Smooth muscle cell (in vitro differentiated cells): ENCODE data around the gene ELOVL1. TPM values are rescaled to one million over a fixed set of nuclear protein-coding genes. Genes with fewer than 3 reads are reported as not detected.

Source experiments
- DNase-seq: peaks from one replicate; lab custom pipeline; 2025; ENCODE audit not compliant: unreplicated experiment; lab: John Stamatoyannopoulos, UW
- H2AFZ ChIP-seq: fragments of 200-600 bp; sonication (generic); 2 replicates; pipeline ENCODE4 v1.6.0; 2016; ENCODE audit warnings: antibody characterized with exemption, low read depth, mild to moderate bottlenecking
- H3F3A ChIP-seq: fragments of 200-600 bp; sonication (generic); 2 replicates; pipeline ENCODE4 v1.6.0; 2017; ENCODE audit warnings: antibody characterized with exemption, low read depth
- H3K27ac ChIP-seq: fragments of 200-600 bp; sonication (generic); 2 replicates; pipeline ENCODE4 v1.5.1; 2016; ENCODE audit warnings: low read depth, mild to moderate bottlenecking
- H3K27me3 ChIP-seq: fragments of 200-600 bp; sonication (generic); 2 replicates; pipeline ENCODE4 v1.6.1; 2016; ENCODE audit warnings: low read depth, mild to moderate bottlenecking
- H3K36me3 ChIP-seq: fragments of 200-600 bp; sonication (generic); 2 replicates; pipeline ENCODE4 v1.5.1; 2016; ENCODE audit warnings: low read depth
- H3K4me1 ChIP-seq: fragments of 200-600 bp; sonication (generic); 2 replicates; pipeline ENCODE4 v1.5.1; 2016; ENCODE audit warnings: low read depth
- H3K4me2 ChIP-seq: fragments of 200-600 bp; sonication (generic); 2 replicates; pipeline ENCODE4 v1.6.0; 2016; ENCODE audit warnings: mild to moderate bottlenecking
- H3K4me3 ChIP-seq: fragments of 200-600 bp; sonication (generic); 2 replicates; pipeline ENCODE4 v1.5.1; 2016; ENCODE audit warnings: mild to moderate bottlenecking
- H3K79me2 ChIP-seq: fragments of 200-600 bp; sonication (generic); 2 replicates; pipeline ENCODE4 v1.6.0; 2016; ENCODE audit warnings: low read depth, mild to moderate bottlenecking
- H3K9ac ChIP-seq: fragments of 200-600 bp; sonication (generic); 2 replicates; pipeline ENCODE4 v1.6.0; 2016; ENCODE audit warnings: low read depth
- H3K9me3 ChIP-seq: fragments of 200-600 bp; sonication (generic); replicated peaks from 2 replicates; pipeline ENCODE4 v1.5.1; 2016; ENCODE audit warnings: low read depth
- H4K20me1 ChIP-seq: fragments of 200-600 bp; sonication (generic); 2 replicates; pipeline ENCODE4 v1.6.0; 2016; ENCODE audit warnings: low read depth
- CTCF ChIP-seq: fragments of 200-600 bp; sonication (generic); IDR thresholded peaks from 2 replicates; pipeline ENCODE4 v1.5.1; 2017; ENCODE audit warnings: borderline replicate concordance, mild to moderate bottlenecking, antibody characterized with exemption; ENCODE audit not compliant: insufficient read depth, poor library complexity, severe bottlenecking
- WGBS: methylation state at CpG from one replicate; pipeline ENCODE4 v1.1.7; 2016; ENCODE audit warnings: low lambda C conversion rate; 5-methylcytosine and 5-hydroxymethylcytosine counted together
- polyA plus RNA-seq: library from polyadenylated mRNA; unstranded; fragments of >200 nt; fragmentation: Nextera tagmentation; extraction: Ambion mirVana; gene quantifications from 2 replicates; pipeline ENCODE4 v1.2.1, GENCODE V29; 2016
- total RNA-seq: library from RNA; depleted of rRNA; stranded (reverse); fragments of >200 nt; gene quantifications from 2 replicates; pipeline ENCODE4 v1.2.3, GENCODE V29; 2014

The ELOVL1 gene
- total and polyA plus RNA-seq, 2 experiments from 2014 or later, result 101 to 109 TPM

DNA sequence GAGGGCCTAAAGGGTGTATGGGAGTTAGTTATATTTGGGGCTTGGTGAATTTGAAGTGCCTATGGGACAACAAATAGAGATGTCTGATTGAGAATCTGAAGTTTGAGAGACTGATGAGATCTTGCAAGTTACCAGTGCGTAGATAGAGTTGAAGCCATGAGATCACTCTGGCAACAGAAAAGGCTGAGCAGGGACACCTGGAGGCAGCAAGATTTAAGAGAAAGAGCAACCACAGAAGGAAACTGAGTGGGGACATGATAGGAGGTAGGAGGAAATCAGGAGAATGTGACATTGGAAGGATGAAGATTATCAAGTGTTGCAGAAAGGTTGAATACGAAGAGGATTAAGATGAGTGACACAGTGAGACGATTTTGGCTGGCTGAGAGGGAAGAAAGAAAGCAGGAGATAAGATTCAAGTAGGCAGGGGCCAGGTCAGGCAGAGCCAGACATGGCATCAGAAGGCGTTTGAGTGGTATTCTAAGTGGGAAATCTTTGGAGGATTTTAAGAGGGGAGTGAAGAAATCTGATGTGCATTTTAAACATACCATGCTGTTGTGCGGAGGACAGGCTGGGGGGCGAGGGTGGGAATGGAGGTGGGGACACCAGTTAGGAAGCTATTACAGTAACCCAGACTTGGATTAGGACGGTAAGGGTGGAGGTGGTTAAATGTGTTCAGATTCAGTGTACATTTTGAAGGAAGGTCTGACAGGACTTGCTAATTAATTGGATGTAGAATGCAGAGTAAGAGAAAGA, 33.2 kb downstream of the ELOVL1 start:
- 75% methylated on average over 7 of the region's 7 CpGs for WGBS

DNA sequence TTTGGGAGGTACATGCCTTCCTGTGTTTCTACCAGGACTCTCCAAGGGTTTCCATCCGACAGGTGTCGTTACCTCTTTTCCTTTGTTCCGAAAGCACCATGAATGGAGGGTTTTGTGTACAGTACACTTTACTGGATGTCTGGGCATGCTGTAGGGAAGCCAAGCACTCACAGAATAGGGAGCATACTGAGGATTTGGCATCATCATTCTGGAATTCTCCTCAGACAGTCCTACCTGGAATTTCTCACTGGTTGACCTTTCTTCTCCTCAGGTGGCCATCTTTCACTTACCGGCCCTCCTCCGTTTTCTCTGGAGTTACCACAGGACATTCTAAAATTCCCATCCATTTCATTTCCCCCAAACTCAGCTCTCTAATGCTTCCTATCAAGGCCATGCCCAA, 36.1 kb downstream of the ELOVL1 start:
- Histone ChIP-seq H4K20me1 (no peaks in the 10 kb centered on the region), H3K9ac (no peak overlapping the region), H3K27ac (no peak overlapping the region), H3K9me3 (no peaks in the 10 kb centered on the region), H3K4me2 (no peak overlapping the region), H3K27me3 (no peaks in the 10 kb centered on the region), H3K79me2 (no peaks in the 10 kb centered on the region), H3K4me1 (peaks cover 8% of the 10 kb centered on the region), H2AFZ (no peak overlapping the region), H3K4me3 (no peak overlapping the region), H3F3A (no peaks in the 10 kb centered on the region), H3K36me3 (no peaks in the 10 kb centered on the region)
- WGBS, result 93% methylated on average over 5 of the region's 5 CpGs
- DNase-seq, result no peak
- no peak for TF ChIP-seq CTCF

More for the DNA sequence above, 33.2 kb downstream of the ELOVL1 start:
- Histone ChIP-seq H4K20me1 (no peaks in the 10 kb centered on the region), H3K27me3 (no peaks in the 10 kb centered on the region), H3K27ac (no peak overlapping the region), H3K4me3 (no peak overlapping the region), H2AFZ (no peak overlapping the region), H3K9ac (no peak overlapping the region), H3F3A (no peaks in the 10 kb centered on the region), H3K4me2 (no peak overlapping the region), H3K79me2 (no peaks in the 10 kb centered on the region), H3K9me3 (no peaks in the 10 kb centered on the region), H3K4me1 (peaks cover 8% of the 10 kb centered on the region), H3K36me3 (no peaks in the 10 kb centered on the region)
- no peak for TF ChIP-seq CTCF
- DNase-seq, result no peak

DNA sequence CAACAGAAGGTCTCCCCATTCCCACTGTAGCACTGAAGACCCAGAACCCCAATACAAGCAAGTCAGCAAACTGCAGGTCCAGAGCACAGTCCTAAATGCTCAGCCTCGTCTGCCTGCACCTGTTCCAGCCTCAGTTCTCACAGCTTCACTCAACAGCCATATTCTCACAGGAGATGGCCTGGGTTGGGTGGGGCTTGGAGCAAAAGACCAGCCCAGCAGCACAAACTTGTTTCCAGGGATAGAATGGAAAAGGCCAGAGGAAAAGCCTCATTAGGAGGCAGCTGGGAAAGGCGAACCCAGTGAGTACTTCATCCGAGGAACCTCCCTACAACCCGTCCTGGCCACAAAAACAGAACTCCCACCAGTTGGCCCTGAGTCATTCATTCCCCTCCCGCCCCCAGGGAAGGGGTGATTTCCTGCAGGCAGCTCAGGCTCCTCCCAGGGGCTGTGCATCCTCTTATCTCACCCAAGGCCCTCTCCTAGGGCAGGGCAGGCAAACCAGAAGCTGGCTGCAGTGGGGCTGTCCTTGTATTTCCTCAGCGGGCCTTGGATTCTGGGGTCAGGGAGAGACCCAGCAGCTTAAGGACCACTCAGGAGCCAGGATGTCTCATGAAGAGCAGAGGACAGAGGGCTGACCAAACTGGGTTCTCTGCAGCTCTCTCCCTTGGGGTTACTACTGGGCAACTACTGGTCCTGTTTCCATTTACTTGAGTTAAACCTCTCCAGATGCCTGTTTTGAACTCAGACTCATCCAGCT, 37.6 kb downstream of the ELOVL1 start:
- H2AFZ ChIP-seq, result peak overlapping the region; percentile 35
- peak; percentile 7 for DNase-seq
- H3K27me3 ChIP-seq, result no peaks in the 10 kb centered on the region
- H3K27ac ChIP-seq, result peak overlapping the region; percentile 52
- WGBS, result 23% methylated on average over 6 of the region's 6 CpGs
- H3K4me1 ChIP-seq, result peaks cover 8% of the 10 kb centered on the region
- H4K20me1 ChIP-seq, result no peaks in the 10 kb centered on the region
- H3K36me3 ChIP-seq, result no peaks in the 10 kb centered on the region
- H3K4me3 ChIP-seq, result no peak overlapping the region
- H3F3A ChIP-seq, result no peaks in the 10 kb centered on the region
- no peak for TF ChIP-seq CTCF
- H3K4me2 ChIP-seq, result peak overlapping the region; percentile 63
- H3K79me2 ChIP-seq, result no peaks in the 10 kb centered on the region
- H3K9me3 ChIP-seq, result peaks cover 8% of the 10 kb centered on the region
- no peak overlapping the region for H3K9ac ChIP-seq
